ENCODE measurements around the gene PDE7B. TPM values are rescaled to one million over a fixed set of nuclear protein-coding genes. Genes with fewer than 3 reads are reported as not detected.

PDE7B gene
- total RNA-seq, 1 experiment from 2014 or later: 0.03 TPM

DNA sequence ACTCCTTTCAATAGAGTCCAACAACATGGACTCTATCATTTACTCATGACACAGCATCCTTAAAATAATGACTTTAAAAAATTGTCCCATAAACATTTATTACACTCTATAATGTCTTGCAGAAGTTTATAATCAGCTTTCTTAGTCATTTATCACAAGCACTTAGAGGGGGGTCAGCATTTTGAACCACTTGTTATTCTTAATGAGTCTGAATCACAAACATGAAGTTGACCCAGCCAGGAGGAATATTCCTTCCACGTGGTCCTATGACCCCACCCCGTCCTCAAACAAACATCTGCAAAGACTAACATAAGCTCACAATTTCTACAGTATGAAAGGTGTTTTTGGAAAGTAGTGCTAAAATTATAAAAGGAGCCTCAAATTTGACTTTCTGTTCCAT lies 307.5 kb downstream of the PDE7B start:
- H3K4me1 ChIP-seq (ENCODE audit: control insufficient read depth, insufficient read depth, low read length): no peaks in the 10 kb centered on the region
- in situ Hi-C loops (cut with HindIII; ENCODE audit: low pct_unique_long_range_greater_than_20kb, low sequenced_read_pairs) (no loop called here), intact Hi-C loops (cut with micrococcal nuclease; ENCODE audit: unreplicated experiment) (no loop called here)
- DNase-seq (ENCODE audit: low read depth, low spot score) (no peak), ATAC-seq (no peak)
- no peak overlapping the region for H3K4me3 ChIP-seq (ENCODE audit: low read depth in 2 of 2, low read length in 2 of 2)
- H3K36me3 ChIP-seq (ENCODE audit: control insufficient read depth, insufficient read depth, low read length): no peaks in the 10 kb centered on the region
- BruUV-seq (replicated peaks): no TSS peak
- H3K27ac ChIP-seq (ENCODE audit: low read length): no peak overlapping the region
- CTCF ChIA-PET: no interaction called here
- TF ChIP-seq TCF7L2 (IDR thresholded peaks at IDR 0.05; ENCODE audit: low read depth, low read length) (no peak), POLR2AphosphoS5 (IDR thresholded peaks at IDR 0.05; ENCODE audit: low read depth, low read length) (no peak), SIN3A (IDR thresholded peaks at IDR 0.05; ENCODE audit: borderline replicate concordance, insufficient read depth, low read depth, low read length) (no peak)
- TF ChIP-seq, protein P1, sequence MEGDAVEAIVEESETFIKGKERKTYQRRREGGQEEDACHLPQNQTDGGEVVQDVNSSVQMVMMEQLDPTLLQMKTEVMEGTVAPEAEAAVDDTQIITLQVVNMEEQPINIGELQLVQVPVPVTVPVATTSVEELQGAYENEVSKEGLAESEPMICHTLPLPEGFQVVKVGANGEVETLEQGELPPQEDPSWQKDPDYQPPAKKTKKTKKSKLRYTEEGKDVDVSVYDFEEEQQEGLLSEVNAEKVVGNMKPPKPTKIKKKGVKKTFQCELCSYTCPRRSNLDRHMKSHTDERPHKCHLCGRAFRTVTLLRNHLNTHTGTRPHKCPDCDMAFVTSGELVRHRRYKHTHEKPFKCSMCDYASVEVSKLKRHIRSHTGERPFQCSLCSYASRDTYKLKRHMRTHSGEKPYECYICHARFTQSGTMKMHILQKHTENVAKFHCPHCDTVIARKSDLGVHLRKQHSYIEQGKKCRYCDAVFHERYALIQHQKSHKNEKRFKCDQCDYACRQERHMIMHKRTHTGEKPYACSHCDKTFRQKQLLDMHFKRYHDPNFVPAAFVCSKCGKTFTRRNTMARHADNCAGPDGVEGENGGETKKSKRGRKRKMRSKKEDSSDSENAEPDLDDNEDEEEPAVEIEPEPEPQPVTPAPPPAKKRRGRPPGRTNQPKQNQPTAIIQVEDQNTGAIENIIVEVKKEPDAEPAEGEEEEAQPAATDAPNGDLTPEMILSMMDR (IDR thresholded peaks at IDR 0.05): no peak
- TF ChIP-seq, protein P2, sequence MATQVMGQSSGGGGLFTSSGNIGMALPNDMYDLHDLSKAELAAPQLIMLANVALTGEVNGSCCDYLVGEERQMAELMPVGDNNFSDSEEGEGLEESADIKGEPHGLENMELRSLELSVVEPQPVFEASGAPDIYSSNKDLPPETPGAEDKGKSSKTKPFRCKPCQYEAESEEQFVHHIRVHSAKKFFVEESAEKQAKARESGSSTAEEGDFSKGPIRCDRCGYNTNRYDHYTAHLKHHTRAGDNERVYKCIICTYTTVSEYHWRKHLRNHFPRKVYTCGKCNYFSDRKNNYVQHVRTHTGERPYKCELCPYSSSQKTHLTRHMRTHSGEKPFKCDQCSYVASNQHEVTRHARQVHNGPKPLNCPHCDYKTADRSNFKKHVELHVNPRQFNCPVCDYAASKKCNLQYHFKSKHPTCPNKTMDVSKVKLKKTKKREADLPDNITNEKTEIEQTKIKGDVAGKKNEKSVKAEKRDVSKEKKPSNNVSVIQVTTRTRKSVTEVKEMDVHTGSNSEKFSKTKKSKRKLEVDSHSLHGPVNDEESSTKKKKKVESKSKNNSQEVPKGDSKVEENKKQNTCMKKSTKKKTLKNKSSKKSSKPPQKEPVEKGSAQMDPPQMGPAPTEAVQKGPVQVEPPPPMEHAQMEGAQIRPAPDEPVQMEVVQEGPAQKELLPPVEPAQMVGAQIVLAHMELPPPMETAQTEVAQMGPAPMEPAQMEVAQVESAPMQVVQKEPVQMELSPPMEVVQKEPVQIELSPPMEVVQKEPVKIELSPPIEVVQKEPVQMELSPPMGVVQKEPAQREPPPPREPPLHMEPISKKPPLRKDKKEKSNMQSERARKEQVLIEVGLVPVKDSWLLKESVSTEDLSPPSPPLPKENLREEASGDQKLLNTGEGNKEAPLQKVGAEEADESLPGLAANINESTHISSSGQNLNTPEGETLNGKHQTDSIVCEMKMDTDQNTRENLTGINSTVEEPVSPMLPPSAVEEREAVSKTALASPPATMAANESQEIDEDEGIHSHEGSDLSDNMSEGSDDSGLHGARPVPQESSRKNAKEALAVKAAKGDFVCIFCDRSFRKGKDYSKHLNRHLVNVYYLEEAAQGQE (IDR thresholded peaks at IDR 0.05; ENCODE audit: insufficient read depth in 1 of 2, low read depth in 2 of 2, low read length in 1 of 2): no peak
- POLR2A ChIA-PET: interaction anchor here (0.6 kb wide), 1 partner anchor 85 kb away, joined by 3 read pairs; no protein-coding TSS in a partner anchor
- H3K27me3 ChIP-seq (ENCODE audit: control insufficient read depth, insufficient read depth, low read length): no peaks in the 10 kb centered on the region
- H3K9me3 ChIP-seq (ENCODE audit: control insufficient read depth, insufficient read depth, low read depth, low read length): no peaks in the 10 kb centered on the region

DNA sequence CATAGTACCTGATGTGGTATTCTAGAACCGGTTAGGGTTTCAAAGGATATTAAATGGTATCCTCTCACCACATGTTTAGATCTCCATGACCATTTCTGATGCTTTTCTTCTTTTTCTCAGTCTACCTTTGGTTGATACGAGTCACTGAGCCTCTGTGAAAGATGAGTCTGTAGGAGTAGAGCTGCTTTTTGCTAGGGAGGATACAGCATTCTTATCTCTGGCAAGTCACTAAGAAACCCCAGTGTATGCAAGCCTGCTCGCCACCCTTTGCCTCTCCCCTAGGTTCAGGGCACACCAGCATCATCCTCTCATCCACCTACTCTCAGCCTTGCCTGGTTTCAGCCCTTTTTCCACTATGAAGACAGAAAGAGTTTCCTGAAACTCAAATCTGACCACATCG lies 308.7 kb downstream of the PDE7B start:
- ChIA-PET POLR2A (no interaction called here), CTCF (no interaction called here)
- DNase-seq (ENCODE audit: low read depth, low spot score) (no peak), ATAC-seq (no peak)
- Histone ChIP-seq H3K4me3 (ENCODE audit: low read depth in 2 of 2, low read length in 2 of 2) (no peak overlapping the region), H3K36me3 (ENCODE audit: control insufficient read depth, insufficient read depth, low read length) (no peaks in the 10 kb centered on the region), H3K27ac (ENCODE audit: low read length) (no peak overlapping the region), H3K4me1 (ENCODE audit: control insufficient read depth, insufficient read depth, low read length) (no peaks in the 10 kb centered on the region), H3K9me3 (ENCODE audit: control insufficient read depth, insufficient read depth, low read depth, low read length) (no peaks in the 10 kb centered on the region), H3K27me3 (ENCODE audit: control insufficient read depth, insufficient read depth, low read length) (no peaks in the 10 kb centered on the region)
- TF ChIP-seq POLR2AphosphoS5 (IDR thresholded peaks at IDR 0.05; ENCODE audit: low read depth, low read length) (no peak), SIN3A (IDR thresholded peaks at IDR 0.05; ENCODE audit: borderline replicate concordance, insufficient read depth, low read depth, low read length) (no peak), TCF7L2 (IDR thresholded peaks at IDR 0.05; ENCODE audit: low read depth, low read length) (no peak)
- TF ChIP-seq, protein P1 (IDR thresholded peaks at IDR 0.05): no peak
- TF ChIP-seq, protein P2 (IDR thresholded peaks at IDR 0.05; ENCODE audit: insufficient read depth in 1 of 2, low read depth in 2 of 2, low read length in 1 of 2): no peak
- intact Hi-C loops (cut with micrococcal nuclease; ENCODE audit: unreplicated experiment) (no loop called here), in situ Hi-C loops (cut with HindIII; ENCODE audit: low pct_unique_long_range_greater_than_20kb, low sequenced_read_pairs) (no loop called here)
- no TSS peak for BruUV-seq (replicated peaks)

All from Panc1 (cell line).